KOPT-K1 (cell line): ENCODE data around the gene ACER2.

Source experiments
- H3K27ac ChIP-seq: fragments of 200-600 bp; sonication (generic); 2 replicates; pipeline ENCODE4 v1.5.1; 2016; ENCODE audit warnings: antibody characterized with exemption, mild to moderate bottlenecking, low read depth, low read length; ENCODE audit not compliant: poor library complexity, severe bottlenecking
- H3K36me3 ChIP-seq: fragments of 200-600 bp; sonication (generic); 2 replicates; pipeline ENCODE4 v1.5.1; 2017; ENCODE audit warnings: antibody characterized with exemption, mild to moderate bottlenecking, low read length, moderate library complexity; ENCODE audit not compliant: insufficient read depth
- H3K9me3 ChIP-seq: fragments of 200-600 bp; sonication (generic); 2 replicates; pipeline ENCODE4 v1.5.1; 2017; ENCODE audit warnings: antibody characterized with exemption, low read length, mild to moderate bottlenecking; ENCODE audit not compliant: insufficient read depth, poor library complexity, severe bottlenecking

ACER2 gene

GRCh38 chr9:19457693-19458009 is 48.8 kb downstream of the ACER2 start:
- Histone ChIP-seq H3K27ac (no peak overlapping the region), H3K36me3 (no peaks in the 10 kb centered on the region), H3K9me3 (no peaks in the 10 kb centered on the region)

- Histone ChIP-seq H3K9me3 (no peaks in the 10 kb centered on the region), H3K36me3 (no peaks in the 10 kb centered on the region), H3K27ac (no peak overlapping the region)
These were observed 51.4 kb downstream of the ACER2 start for GRCh38 chr9:19460243-19460642.

GRCh38 chr9:19461135-19461534 is 52.3 kb downstream of the ACER2 start:
- H3K27ac ChIP-seq, result no peak overlapping the region
- H3K9me3 ChIP-seq, result no peaks in the 10 kb centered on the region
- no peaks in the 10 kb centered on the region for H3K36me3 ChIP-seq

GRCh38 chr9:19464061-19464763 is 55.4 kb downstream of the ACER2 start:
- H3K36me3 ChIP-seq, result no peaks in the 10 kb centered on the region
- H3K9me3 ChIP-seq, result no peaks in the 10 kb centered on the region
- H3K27ac ChIP-seq, result no peak overlapping the region

GRCh38 chr9:19464764-19465585 is 56.2 kb downstream of the ACER2 start:
- no peak overlapping the region for H3K27ac ChIP-seq
- no peaks in the 10 kb centered on the region for H3K36me3 ChIP-seq
- H3K9me3 ChIP-seq, result no peaks in the 10 kb centered on the region

GRCh38 chr9:19465586-19466279 is 56.9 kb downstream of the ACER2 start:
- Histone ChIP-seq H3K9me3 (no peaks in the 10 kb centered on the region), H3K36me3 (no peaks in the 10 kb centered on the region), H3K27ac (no peak overlapping the region)

GRCh38 chr9:19466280-19466639 is 57.5 kb downstream of the ACER2 start:
- H3K36me3 ChIP-seq, result no peaks in the 10 kb centered on the region
- no peaks in the 10 kb centered on the region for H3K9me3 ChIP-seq
- H3K27ac ChIP-seq, result no peak overlapping the region

GRCh38 chr9:19469271-19469670 is 60.5 kb downstream of the ACER2 start:
- H3K36me3 ChIP-seq, result no peaks in the 10 kb centered on the region
- no peaks in the 10 kb centered on the region for H3K9me3 ChIP-seq
- H3K27ac ChIP-seq, result no peak overlapping the region

- no peak overlapping the region for H3K27ac ChIP-seq
- no peaks in the 10 kb centered on the region for H3K9me3 ChIP-seq
- H3K36me3 ChIP-seq, result no peaks in the 10 kb centered on the region
These were observed 61.8 kb downstream of the ACER2 start for GRCh38 chr9:19470567-19470966.

- no peak overlapping the region for H3K27ac ChIP-seq
- H3K36me3 ChIP-seq, result no peaks in the 10 kb centered on the region
- no peaks in the 10 kb centered on the region for H3K9me3 ChIP-seq
These were observed 62.3 kb downstream of the ACER2 start for GRCh38 chr9:19470981-19471650.

GRCh38 chr9:19471737-19472648 is 63.2 kb downstream of the ACER2 start:
- Histone ChIP-seq H3K36me3 (no peaks in the 10 kb centered on the region), H3K9me3 (no peaks in the 10 kb centered on the region), H3K27ac (no peak overlapping the region)

- no peaks in the 10 kb centered on the region for H3K36me3 ChIP-seq
- H3K9me3 ChIP-seq, result no peaks in the 10 kb centered on the region
- H3K27ac ChIP-seq, result no peak overlapping the region
These were observed 64.8 kb downstream of the ACER2 start for GRCh38 chr9:19473605-19474004.

- H3K36me3 ChIP-seq, result no peaks in the 10 kb centered on the region
- no peak overlapping the region for H3K27ac ChIP-seq
- no peaks in the 10 kb centered on the region for H3K9me3 ChIP-seq
These were observed 71.1 kb downstream of the ACER2 start for GRCh38 chr9:19479874-19480273.

GRCh38 chr9:19480345-19480744 is 71.5 kb downstream of the ACER2 start:
- no peaks in the 10 kb centered on the region for H3K9me3 ChIP-seq
- no peaks in the 10 kb centered on the region for H3K36me3 ChIP-seq
- H3K27ac ChIP-seq, result no peak overlapping the region
